CD4-positive, alpha-beta T cell treated with Interleukin-6 at 100 ng/mL for 8 hours (primary cell): Measurements from ENCODE around the gene PTPN5.
"Not testable (repeated sequence)": the region's sequence is repeated elsewhere in the genome, so short reads cannot be mapped to it uniquely, and the experiment has no call there.

Experiments
- DNase-seq: peaks from one replicate; pipeline ENCODE4 v3.0.0-alpha.2; 2020; ENCODE audit warnings: mixed read lengths, low spot score

PTPN5 gene

DNA sequence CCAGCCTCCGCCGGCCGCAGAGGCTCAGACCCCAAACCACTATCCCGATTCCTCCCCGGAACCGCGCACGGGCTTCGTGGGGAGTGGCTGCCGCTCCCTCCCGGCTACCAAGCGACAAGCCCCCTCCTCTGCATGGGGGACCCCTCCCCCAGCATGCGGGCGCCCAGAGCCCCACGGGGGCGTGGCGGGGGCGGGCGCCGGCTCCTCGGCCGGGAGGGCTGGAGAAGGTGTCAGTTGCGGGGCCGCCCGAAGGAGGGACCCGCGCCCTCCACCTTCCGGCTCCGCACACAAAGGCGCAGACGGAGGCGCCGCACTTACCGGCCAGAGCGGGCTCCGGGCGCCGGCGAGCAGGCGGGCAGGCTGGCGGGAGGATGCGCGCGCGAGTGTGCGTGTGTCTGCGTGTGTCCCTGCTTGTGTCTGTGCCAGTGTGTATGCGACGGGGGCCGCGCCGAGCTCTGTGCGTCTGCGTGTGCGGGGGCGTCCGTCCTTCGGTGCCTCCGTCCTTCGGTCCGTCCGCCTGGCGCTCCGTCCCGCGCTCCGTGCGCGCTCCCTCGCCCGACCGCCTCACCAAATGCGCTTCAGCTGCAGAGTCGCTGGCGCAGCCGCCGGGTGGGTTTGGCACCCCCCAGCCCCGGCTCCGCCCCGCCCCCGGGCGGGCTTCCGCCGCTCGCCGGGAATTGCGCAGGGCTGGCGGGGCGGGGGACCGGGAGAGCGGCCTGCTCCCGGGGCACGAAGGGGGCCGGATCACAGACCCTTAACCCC lies at the start of gene PTPN5:
Gene PTPN5 (minus strand): TSS at position 592 of the 762 bp plus-strand sequence. CDS start 19,840 bp downstream, outside the sequence.
- no peak for DNase-seq

DNA sequence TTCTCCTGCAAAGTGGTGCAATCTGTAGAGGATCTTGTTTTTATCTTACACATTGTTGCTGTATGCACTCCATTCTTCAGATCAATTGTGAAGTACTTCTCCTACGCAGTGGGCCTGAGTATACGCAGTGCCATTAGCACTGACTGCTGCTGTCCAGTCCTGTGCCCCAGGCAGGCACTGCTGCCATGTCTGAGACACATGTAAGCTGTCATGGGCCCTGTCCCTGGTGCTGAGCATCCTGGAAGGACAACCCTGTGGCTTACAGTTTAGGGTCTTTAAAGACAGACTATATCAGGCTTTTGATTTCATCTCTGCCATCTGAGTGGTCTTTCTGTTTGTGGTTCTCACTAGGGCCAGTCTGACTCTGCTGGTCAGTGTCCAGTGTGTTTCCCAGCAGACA lies 44.8 kb upstream of the PTPN5 start:
- DNase-seq, result no peak

DNA sequence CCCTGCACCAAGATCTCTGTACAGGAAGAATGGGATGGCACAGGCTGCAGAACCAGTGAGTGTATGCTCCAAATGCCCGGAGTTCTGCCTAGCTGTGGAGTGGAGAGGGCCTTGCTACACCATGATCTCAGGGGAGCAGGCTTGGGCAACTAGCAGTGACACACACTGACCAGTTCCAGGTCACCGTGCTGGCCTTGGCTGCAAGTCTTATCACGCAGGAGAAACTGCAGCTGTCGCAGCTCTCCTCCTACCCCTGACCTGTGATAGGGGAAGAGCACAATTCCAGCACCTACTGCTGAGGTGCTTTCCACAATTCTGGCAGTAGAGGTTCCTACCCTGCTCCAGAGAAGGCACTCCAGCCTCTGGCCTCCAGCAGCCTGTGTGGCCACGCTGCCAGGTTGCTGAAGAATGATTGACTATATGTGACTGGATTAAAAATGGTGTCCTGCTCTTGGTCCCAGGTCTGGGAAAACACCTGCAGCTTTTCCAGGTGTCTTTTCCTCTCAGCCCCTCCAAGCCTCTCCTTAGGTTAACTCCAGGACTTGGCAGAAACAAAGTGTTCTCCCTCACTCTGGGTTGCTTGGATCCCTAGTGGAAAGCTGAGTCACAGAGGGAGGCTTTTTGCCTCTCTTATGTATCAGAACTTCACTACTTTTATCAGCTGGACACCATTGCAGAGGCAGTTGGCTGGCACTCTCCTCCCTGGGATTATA lies 43.3 kb upstream of the PTPN5 start:
- DNase-seq, result no peak

DNA sequence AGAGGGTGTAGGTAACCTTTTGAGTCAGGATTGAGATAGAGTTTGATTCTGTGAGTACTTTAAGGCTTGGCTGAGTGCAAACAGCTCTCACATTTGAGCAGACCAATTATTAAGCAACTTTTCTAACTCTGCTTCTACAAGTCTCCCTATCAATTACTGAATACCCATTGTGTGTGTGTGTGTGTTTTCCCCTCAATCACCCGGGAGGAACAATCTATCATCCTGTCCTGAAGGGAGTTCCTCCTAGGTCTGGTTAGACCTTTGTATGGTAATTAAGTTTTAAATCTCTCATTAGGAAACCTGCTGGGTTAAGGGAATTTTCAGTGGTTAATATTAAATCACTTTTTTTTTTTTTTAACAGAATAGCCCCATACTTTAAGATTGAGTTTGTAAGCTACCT lies 28.6 kb upstream of the PTPN5 start:
- DNase-seq, result not testable (repeated sequence)

GRCh38 chr11:18804199-18804999 lies 12.8 kb upstream of the PTPN5 start:
- no peak for DNase-seq

- DNase-seq, result peak; percentile 30
These were observed 11.0 kb upstream of the PTPN5 start for GRCh38 chr11:18802381-18803257.

DNA sequence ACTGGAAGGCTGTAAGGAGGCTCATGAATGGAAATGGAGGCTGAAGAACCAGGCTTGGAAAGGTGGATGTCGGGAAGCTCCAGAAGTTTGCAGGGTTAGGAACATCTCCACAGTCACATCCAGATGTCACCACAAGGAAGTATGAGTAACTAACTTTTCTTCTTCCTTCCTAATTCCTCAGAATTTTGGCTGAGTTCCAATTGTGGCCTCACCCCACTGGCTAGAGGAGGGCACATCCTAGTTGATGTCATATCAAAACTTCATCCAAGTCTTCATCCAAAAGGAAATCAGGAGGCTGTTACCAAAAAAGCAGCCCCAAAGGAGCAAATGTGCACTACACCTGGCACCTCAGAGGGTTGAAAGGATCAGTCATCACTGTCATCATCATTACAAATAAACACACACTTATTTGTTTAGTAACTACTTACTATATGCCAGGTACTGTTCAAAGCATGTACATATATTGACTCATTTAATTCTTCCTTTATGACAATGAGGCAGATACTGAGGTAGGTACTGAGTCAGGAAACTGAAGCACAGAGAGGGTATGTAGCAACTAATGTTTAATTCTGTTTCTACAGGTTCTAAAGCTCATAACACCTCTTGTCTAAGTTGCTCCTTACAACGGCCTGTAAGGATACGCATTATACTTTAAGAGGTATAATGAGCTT lies 7.3 kb upstream of the PTPN5 start:
- DNase-seq, result no peak

GRCh38 chr11:18794956-18795355 lies 3.4 kb upstream of the PTPN5 start:
- no peak for DNase-seq

GRCh38 chr11:18792827-18793226 lies 1.2 kb upstream of the PTPN5 start:
- no peak for DNase-seq

- DNase-seq, result no peak
These were observed 501 bp upstream of the PTPN5 start for GRCh38 chr11:18791969-18792628.

DNA sequence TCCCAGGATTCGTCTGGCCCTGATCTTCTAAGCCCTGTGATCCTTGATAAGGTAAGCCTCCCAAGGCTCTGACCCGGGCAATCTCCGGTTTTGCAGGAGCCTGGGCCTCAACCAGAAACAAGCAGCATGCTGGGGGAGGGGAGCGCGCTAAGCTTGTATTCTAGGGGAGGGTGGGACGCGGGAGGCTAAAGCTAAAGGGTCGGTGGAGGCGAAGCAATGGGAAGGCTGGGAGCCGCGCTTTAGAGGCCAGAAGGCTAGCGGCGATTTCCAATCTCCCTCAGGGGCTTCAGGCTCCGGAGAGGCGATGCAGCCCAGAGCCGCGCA lies 753 bp downstream of the PTPN5 start:
- no peak for DNase-seq

GRCh38 chr11:18789942-18790341 lies 1.7 kb downstream of the PTPN5 start:
- DNase-seq, result no peak

DNA sequence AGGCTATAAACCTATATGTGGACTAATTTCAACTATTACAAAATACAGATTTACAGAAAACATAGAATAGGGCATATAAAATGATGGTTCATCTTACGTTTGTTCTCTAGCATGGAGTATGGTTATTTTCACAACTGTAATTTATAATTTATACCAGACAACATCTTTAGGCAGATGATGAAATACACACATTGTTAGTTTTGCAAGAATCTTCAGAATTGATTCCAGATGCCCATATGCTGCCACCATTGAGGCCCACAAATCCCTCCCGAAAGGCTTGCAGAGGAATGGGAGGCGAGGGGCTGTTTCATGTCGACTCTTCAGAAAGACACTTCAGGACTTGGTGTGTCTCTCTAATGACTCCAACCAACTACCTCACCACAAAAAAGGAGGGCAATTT lies 6.2 kb downstream of the PTPN5 start:
- DNase-seq, result no peak

DNA sequence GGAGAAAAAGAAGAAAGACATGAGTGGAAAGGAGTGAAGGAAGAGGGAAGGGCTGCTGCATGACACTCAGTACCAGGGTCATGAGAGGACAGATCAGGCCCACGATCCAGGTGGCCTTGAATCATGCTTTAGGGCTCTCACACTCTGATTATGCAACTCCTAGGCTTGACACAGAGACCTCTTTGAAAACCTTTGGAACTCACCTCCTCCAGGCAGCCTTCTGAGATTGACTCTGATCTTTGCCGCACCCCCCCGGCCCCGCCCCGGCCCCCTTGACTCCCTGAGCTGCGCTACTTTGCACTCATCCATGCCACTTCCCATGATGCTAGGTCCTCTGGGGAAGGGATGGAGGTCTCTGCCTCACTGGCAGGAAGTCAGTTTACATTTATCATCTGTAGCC lies 10.7 kb downstream of the PTPN5 start:
- no peak for DNase-seq

DNA sequence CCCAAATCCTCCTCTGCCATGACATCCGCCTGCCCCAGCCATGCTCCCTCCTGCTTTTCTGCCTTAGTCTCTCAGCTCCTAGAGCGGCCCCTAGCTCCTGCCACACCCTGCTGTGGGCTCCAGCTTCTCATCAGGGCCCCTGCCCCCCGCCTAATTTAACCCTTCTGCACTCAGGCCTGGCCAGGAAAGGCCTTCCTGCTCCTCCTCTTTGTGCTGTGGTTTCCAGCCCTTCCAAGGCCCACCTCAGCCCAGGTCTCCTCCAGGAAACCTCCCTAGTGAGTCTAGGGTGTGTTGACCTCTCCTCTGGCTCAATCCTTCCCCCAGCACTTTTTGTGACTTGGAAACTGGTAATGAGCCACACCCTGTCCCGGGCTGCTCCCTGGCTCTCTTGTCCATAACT lies 11.3 kb downstream of the PTPN5 start:
- no peak for DNase-seq

DNA sequence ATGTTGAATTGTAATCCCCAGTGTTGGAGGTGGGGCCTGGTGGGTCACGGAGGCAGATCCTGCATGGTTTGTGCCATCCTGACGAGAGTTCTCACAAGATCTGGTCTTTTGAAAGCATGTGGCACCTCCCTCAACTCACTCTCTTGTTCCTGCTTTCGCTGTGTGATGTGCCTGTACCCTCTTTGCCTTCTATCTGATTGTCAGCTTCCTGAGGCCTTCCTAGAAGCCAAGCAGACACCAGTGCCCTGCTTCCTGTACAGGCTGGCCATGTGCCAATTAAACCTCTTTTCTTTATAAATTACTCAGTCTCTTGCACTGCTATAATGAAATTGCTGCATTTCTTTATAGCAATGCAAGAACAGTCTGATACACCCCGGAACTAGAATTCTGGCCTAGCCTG lies 13.1 kb downstream of the PTPN5 start:
- no peak for DNase-seq

GRCh38 chr11:18776324-18776723 lies 15.3 kb downstream of the PTPN5 start:
- DNase-seq, result no peak

- peak; percentile 12 for DNase-seq
These were observed 15.9 kb downstream of the PTPN5 start for GRCh38 chr11:18775492-18776292.

- DNase-seq, result no peak
These were observed 16.8 kb downstream of the PTPN5 start for GRCh38 chr11:18774801-18775200.

DNA sequence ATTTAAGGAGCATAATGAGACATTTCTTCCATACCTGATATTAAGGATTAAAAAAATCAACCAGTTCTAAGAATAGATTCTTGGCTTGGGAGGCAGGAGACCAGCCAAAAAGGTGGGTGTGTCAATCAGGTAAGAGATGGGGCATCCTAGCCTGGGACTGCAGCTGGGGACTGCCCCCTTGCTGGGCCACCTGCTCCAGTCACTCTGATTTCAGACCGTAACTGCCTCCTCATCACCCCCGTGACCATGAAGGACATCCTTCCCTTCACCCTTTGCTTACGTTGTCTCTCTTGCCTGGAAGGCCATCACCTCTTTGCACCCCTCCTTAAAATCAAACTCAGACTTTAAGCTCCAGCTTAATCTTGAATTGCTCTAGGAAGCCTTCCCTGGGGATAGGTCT lies 17.9 kb downstream of the PTPN5 start:
- no peak for DNase-seq
